ENCODE measurements around the gene CRYAB.

Gene CRYAB

DNA sequence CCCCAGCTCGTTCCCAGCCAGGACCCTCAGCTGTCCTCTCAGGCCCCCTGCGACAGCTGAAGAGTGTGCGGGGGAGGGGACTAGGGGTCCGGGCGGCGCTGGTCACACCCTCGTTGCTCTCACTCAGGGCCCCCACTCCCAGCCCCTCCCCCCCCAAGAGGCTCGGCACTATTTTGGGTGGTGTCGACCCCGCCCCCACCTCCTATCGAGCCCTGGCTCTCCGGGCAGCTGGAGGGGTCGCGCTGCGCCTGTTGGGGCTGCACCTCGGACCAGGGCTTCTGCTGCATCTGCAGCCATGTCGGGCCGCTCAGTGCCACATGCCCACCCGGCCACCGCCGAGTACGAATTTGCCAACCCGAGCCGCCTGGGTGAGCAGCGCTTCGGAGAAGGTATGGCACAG lies 965 bp upstream of the CRYAB start, which contains the start of gene HSPB2:
HSPB2 (plus strand) TSS at position 200 of the 400 bp plus-strand sequence; CDS start at position 296, 96 bp downstream.
- TF ChIP-seq CTCF (IDR thresholded peaks at IDR 0.05): no peak

GRCh38 chr11:111910676-111911562 lies 651 bp downstream of the CRYAB start:
- no peak for TF ChIP-seq CTCF (IDR thresholded peaks at IDR 0.05)

GRCh38 chr11:111909378-111909777 lies 2.2 kb downstream of the CRYAB start:
- TF ChIP-seq CTCF (IDR thresholded peaks at IDR 0.05): no peak

DNA sequence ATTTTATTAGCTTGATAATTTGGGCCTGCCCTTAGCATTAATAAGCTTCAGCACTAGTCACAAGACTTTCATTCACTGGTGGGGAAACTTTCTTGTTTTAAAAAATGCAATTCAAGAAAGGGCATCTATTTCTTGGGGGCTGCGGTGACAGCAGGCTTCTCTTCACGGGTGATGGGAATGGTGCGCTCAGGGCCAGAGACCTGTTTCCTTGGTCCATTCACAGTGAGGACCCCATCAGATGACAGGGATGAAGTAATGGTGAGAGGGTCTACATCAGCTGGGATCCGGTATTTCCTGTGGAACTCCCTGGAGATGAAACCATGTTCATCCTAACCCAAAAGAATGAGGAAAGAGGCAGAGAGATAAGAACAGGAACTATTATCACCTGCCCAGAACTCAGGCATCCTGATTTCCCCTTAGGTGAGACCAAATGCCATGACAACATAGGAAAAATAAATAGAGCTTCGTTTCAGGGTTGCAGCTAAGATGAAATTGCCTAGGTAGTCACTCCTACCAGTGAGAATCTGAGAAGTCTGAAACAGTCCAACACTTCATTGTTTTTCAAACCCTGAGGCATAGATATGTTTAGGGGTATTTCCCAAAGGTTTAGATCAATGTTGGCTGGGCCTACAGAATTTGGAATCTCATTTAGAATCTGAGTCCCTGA lies 2.8 kb downstream of the CRYAB start:
- no peak for TF ChIP-seq CTCF (IDR thresholded peaks at IDR 0.05)

GRCh38 chr11:111906680-111907079 lies 4.9 kb downstream of the CRYAB start:
- TF ChIP-seq CTCF (IDR thresholded peaks at IDR 0.05): no peak

- TF ChIP-seq CTCF (IDR thresholded peaks at IDR 0.05): no peak
Observed at GRCh38 chr11:111905411-111905810, 6.2 kb downstream of the CRYAB start.

DNA sequence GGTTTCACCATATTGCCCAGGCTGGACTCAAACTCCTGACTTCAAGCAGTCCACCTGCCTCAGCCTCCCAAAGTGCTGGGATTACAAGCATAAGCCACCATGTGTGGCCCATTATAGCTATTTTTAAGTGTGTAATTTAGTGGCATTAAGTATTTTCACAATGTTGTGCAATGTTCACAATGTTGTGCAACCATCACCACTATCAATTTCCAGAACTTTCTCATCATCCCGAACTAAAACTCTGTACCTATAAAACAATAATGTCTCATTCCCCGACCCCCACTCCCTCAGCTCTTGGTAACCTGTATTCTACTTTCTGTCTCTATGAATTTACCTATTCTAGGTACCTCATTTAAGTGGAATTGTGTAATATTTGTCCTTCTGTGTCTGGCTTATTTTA lies 24.7 kb downstream of the CRYAB start:
- TF ChIP-seq CTCF (IDR thresholded peaks at IDR 0.05): no peak
